Thyroid gland (tissue), 4 donors: ENCODE measurements around the gene RNF5.

ENCODE experiments used
- CTCF ChIP-seq, 6 experiments: fragments of 200-600 bp in 3 of 6; fragments of 450-650 bp in 3 of 6; sonication (generic) in 3 of 6; IDR thresholded peaks; one replicate each; pipeline ENCODE4 v1.5.1; 2016 to 2019; ENCODE audit warnings: antibody characterized with exemption in 6 of 6, mild to moderate bottlenecking in 2 of 6, inconsistent platforms in 1 of 6, moderate library complexity in 1 of 6
- POLR2A ChIP-seq, 2 donors: fragments of 450-650 bp; IDR thresholded peaks; one replicate each; pipeline ENCODE4 v1.6.1; 2017; ENCODE audit warnings: antibody characterized with exemption in 2 of 2, mild to moderate bottlenecking in 2 of 2, moderate library complexity in 1 of 2

- TF ChIP-seq POLR2A (IDR thresholded peaks at IDR 0.05) (no peak), CTCF (IDR thresholded peaks at IDR 0.05) (no peak)
Observed at GRCh38 chr6:32202186-32202585, 24.0 kb downstream of the RNF5 start.
